ENCODE data around the gene PPY. TPM values are rescaled to one million over a fixed set of nuclear protein-coding genes. Genes with fewer than 3 reads are reported as not detected.
"Not testable (repeated sequence)": the region's sequence is repeated elsewhere in the genome, so short reads cannot be mapped to it uniquely, and the experiment has no call there.

The PPY gene
- total RNA-seq, 2 experiments from 2014 or later = not detected

- ChIA-PET POLR2A (no interaction called here), CTCF (interaction anchor here (0.8 to 1.3 kb wide), 2 partner anchors 22 to 24 kb away, joined by 3 read pairs; partner anchors contain the start of gene PPY)
- DNase-seq (no peak), ATAC-seq (no peak)
- no peaks in the 10 kb centered on the region for H3K4me1 Mint-ChIP-seq (ENCODE audit: low read depth)
- no peak for TF ChIP-seq CTCF (IDR thresholded peaks at IDR 0.05)
- intact Hi-C loops (cut with micrococcal nuclease) = no loop called here
- no peaks in the 10 kb centered on the region for H3K36me3 Mint-ChIP-seq (ENCODE audit: low read depth)
- H3K27ac Mint-ChIP-seq = no peak overlapping the region
- H3K4me3 Mint-ChIP-seq = no peak overlapping the region
- H3K27me3 Mint-ChIP-seq = peaks cover 6% of the 10 kb centered on the region
- H3K9me3 Mint-ChIP-seq = no peaks in the 10 kb centered on the region
Observed at GRCh38 chr17:43966276-43966675, 24.0 kb upstream of the PPY start.

GRCh38 chr17:43962479-43962878 is 20.2 kb upstream of the PPY start:
- H3K27ac Mint-ChIP-seq = no peak overlapping the region
- ChIA-PET POLR2A (no interaction called here), CTCF (interaction anchor here (0.8 to 7.0 kb wide), 2 partner anchors 18 to 53 kb away, joined by 3 to 43 read pairs; partner anchors contain the start of gene PPY)
- no peak for ATAC-seq
- no peaks in the 10 kb centered on the region for H3K9me3 Mint-ChIP-seq
- H3K4me3 Mint-ChIP-seq = no peak overlapping the region
- TF ChIP-seq CTCF (IDR thresholded peaks at IDR 0.05) = no peak
- H3K4me1 Mint-ChIP-seq (ENCODE audit: low read depth) = no peaks in the 10 kb centered on the region
- H3K36me3 Mint-ChIP-seq (ENCODE audit: low read depth) = no peaks in the 10 kb centered on the region
- peaks cover 8% of the 10 kb centered on the region for H3K27me3 Mint-ChIP-seq
- intact Hi-C loops (cut with micrococcal nuclease) = no loop called here
- no peak for DNase-seq

GRCh38 chr17:43961954-43962353 is 19.7 kb upstream of the PPY start:
- Mint-ChIP-seq H3K27ac (no peak overlapping the region), H3K9me3 (no peaks in the 10 kb centered on the region)

GRCh38 chr17:43961292-43961691 is 19.0 kb upstream of the PPY start:
- POLR2A ChIA-PET; ATAC-seq; DNase-seq; H3K4me3 Mint-ChIP-seq; H3K4me1 Mint-ChIP-seq (ENCODE audit: low read depth); H3K36me3 Mint-ChIP-seq (ENCODE audit: low read depth); H3K9me3 Mint-ChIP-seq; H3K27me3 Mint-ChIP-seq; intact Hi-C loops (cut with micrococcal nuclease); H3K27ac Mint-ChIP-seq: not testable (repeated sequence)
- CTCF ChIA-PET = interaction anchor here (1.9 to 7.0 kb wide), 2 partner anchors 17 to 80 kb away, joined by 4 to 43 read pairs; partner anchors contain the start of gene PPY

More at GRCh38 chr17:43961954-43962353, 19.7 kb upstream of the PPY start:
- DNase-seq (no peak), ATAC-seq (no peak)
- H3K27me3 Mint-ChIP-seq = peaks cover 8% of the 10 kb centered on the region
- ChIA-PET CTCF (interaction anchor here (1.9 to 7.0 kb wide), 2 partner anchors 18 to 79 kb away, joined by 4 to 43 read pairs; partner anchors contain the start of gene PPY), POLR2A (no interaction called here)
- H3K36me3 Mint-ChIP-seq (ENCODE audit: low read depth) = no peaks in the 10 kb centered on the region
- intact Hi-C loops (cut with micrococcal nuclease) = no loop called here
- H3K4me1 Mint-ChIP-seq (ENCODE audit: low read depth) = no peaks in the 10 kb centered on the region
- H3K4me3 Mint-ChIP-seq = no peak overlapping the region
- TF ChIP-seq CTCF (IDR thresholded peaks at IDR 0.05) = no peak

GRCh38 chr17:43958748-43959352 is 16.6 kb upstream of the PPY start:
- Mint-ChIP-seq H3K27me3 (peaks cover 21% of the 10 kb centered on the region), H3K4me1 (ENCODE audit: low read depth) (no peaks in the 10 kb centered on the region), H3K27ac (no peak overlapping the region), H3K9me3 (no peaks in the 10 kb centered on the region), H3K4me3 (no peak overlapping the region), H3K36me3 (ENCODE audit: low read depth) (no peaks in the 10 kb centered on the region)
- intact Hi-C loops (cut with micrococcal nuclease) = no loop called here
- no peak for ATAC-seq
- POLR2A ChIA-PET = no interaction called here
- CTCF ChIA-PET = interaction anchor here (1.3 to 7.0 kb wide), 3 partner anchors 15 to 112 kb away, joined by 4 to 43 read pairs (median 5); partner anchors contain the start of genes CD300LG and PPY
- no peak for DNase-seq
- no peak for TF ChIP-seq CTCF (IDR thresholded peaks at IDR 0.05)
